Naive thymus-derived CD4-positive, alpha-beta T cell (primary cell): ENCODE data around the gene NKX6-2. TPM values are rescaled to one million over a fixed set of nuclear protein-coding genes. Genes with fewer than 3 reads are reported as not detected.
A peak's percentile ranks its signal among the peaks of the same experiment; 100 is the strongest.

ENCODE experiments used
- ATAC-seq: fragments of 150-1000 bp; cut with Tn5 transposase; 2 replicates; pipeline ENCODE4 v1.10.0; 2021; ENCODE audit warnings: mild to moderate bottlenecking, moderate library complexity
- CTCF ChIA-PET: fragments of 350-600 bp; sonication (Branson Sonifier 250); formaldehyde crosslinking; loops from one replicate; lab custom pipeline; 2021; ENCODE audit warnings: antibody characterized with exemption; lab: Charles Lee
- POLR2A ChIA-PET: fragments of 350-600 bp; sonication (Branson Sonifier 250); formaldehyde crosslinking; loops from one replicate; lab custom pipeline; 2021; ENCODE audit warnings: antibody characterized with exemption, inconsistent platforms; lab: Charles Lee
- DNase-seq, 9 donors: peaks; one replicate each; pipeline versions ENCODE4 v3.0.0 to v3.0.0-alpha.2; 2020 to 2022; ENCODE audit warnings: mixed read lengths in 1 of 9
- H3K27ac ChIP-seq: one replicate; pipeline ENCODE4 v1.7.0; 2013; ENCODE audit warnings: mild to moderate bottlenecking, low read depth, low read length, moderate library complexity
- H3K27me3 ChIP-seq, 2 donors: one replicate each; pipeline ENCODE4 v1.7.0; 2013; ENCODE audit warnings: low read length in 2 of 2, mild to moderate bottlenecking in 2 of 2, moderate library complexity in 2 of 2; ENCODE audit not compliant: control insufficient read depth in 2 of 2, insufficient read depth in 2 of 2
- H3K36me3 ChIP-seq, 3 experiments: 1 replicate in 2 of 3; 2 replicates in 1 of 3; pipeline ENCODE4 v1.7.0; 2013; ENCODE audit warnings: low read length in 3 of 3, mild to moderate bottlenecking in 3 of 3, moderate library complexity in 1 of 3; ENCODE audit not compliant: insufficient read depth in 3 of 3, control insufficient read depth in 2 of 3
- H3K4me1 ChIP-seq, 2 donors: one replicate each; pipeline ENCODE4 v1.7.0; 2013; ENCODE audit warnings: low read length in 2 of 2, mild to moderate bottlenecking in 2 of 2, moderate library complexity in 1 of 2; ENCODE audit not compliant: control insufficient read depth in 2 of 2, insufficient read depth in 2 of 2
- H3K4me3 ChIP-seq: 2 replicates; pipeline ENCODE4 v1.7.0; 2013; ENCODE audit warnings: mild to moderate bottlenecking, low read length
- H3K9me3 ChIP-seq, 3 experiments: 1 replicate in 2 of 3; 2 replicates in 1 of 3; pipeline ENCODE4 v1.7.0; 2013; ENCODE audit warnings: low read length in 3 of 3; ENCODE audit not compliant: control insufficient read depth in 2 of 3
- H3K27ac Mint-ChIP-seq, 9 donors: one replicate each; pipeline ENCODE4 v1.8.0; 2020 to 2022; ENCODE audit warnings: mixed read lengths in 9 of 9, mild to moderate bottlenecking in 8 of 9, moderate library complexity in 5 of 9, inconsistent platforms in 2 of 9
- H3K27me3 Mint-ChIP-seq, 5 donors: one replicate each; pipeline ENCODE4 v1.8.0; 2021 to 2022; ENCODE audit warnings: mixed read lengths in 5 of 5, mild to moderate bottlenecking in 1 of 5
- H3K36me3 Mint-ChIP-seq, 5 donors: one replicate each; pipeline ENCODE4 v1.8.0; 2020 to 2022; ENCODE audit warnings: mixed read lengths in 5 of 5, mild to moderate bottlenecking in 3 of 5, inconsistent platforms in 1 of 5
- H3K4me1 Mint-ChIP-seq, 7 donors: one replicate each; pipeline ENCODE4 v1.8.0; 2020 to 2022; ENCODE audit warnings: mixed read lengths in 7 of 7, mild to moderate bottlenecking in 3 of 7, inconsistent platforms in 1 of 7
- H3K4me3 Mint-ChIP-seq, 10 donors: one replicate each; pipeline ENCODE4 v1.8.0; 2020 to 2022; ENCODE audit warnings: mild to moderate bottlenecking in 10 of 10, mixed read lengths in 10 of 10, moderate library complexity in 6 of 10, inconsistent platforms in 2 of 10
- H3K9me3 Mint-ChIP-seq, 11 donors: one replicate each; pipeline ENCODE4 v1.8.0; 2020 to 2022; ENCODE audit warnings: mixed read lengths in 11 of 11, mild to moderate bottlenecking in 4 of 11, inconsistent platforms in 1 of 11, moderate library complexity in 1 of 11
- intact Hi-C, 2 donors: fragments of 100-400 bp; cut with micrococcal nuclease; formaldehyde crosslinking; loops; one replicate each; pipeline ENCODE4 v1.15.1; 2023
- polyA plus RNA-seq, 2 donors: library from polyadenylated mRNA; unstranded; fragments of 300-500 nt; fragmentation: Illumina TruSeq; gene quantifications; one replicate each; pipeline ENCODE4 v1.2.3, GENCODE V29; 2021
- total RNA-seq, 6 experiments: library from RNA in 5 of 6; stranded (reverse) in 5 of 6; gene quantifications; 1 replicate in 5 of 6; 2 replicates in 1 of 6; pipeline ENCODE4 v1.2.3 and lab custom pipeline; 2021 to 2026

The NKX6-2 gene
- total and polyA plus RNA-seq, 7 experiments from 2014 or later, result 0.80 TPM; not detected in 6

GRCh38 chr10:132768346-132769248 lies 17.4 kb downstream of the NKX6-2 start:
- intact Hi-C loops, result no loop called here
- Mint-ChIP-seq H3K4me1 (peaks cover 0 to 9% (median 0%) of the 10 kb centered on the region in 7 donors), H3K9me3 (peaks cover 0 to 5% (median 0%) of the 10 kb centered on the region in 11 donors), H3K36me3 (peaks cover 5 to 56% (median 30%) of the 10 kb centered on the region in 5 donors), H3K27ac (peak overlapping the region in 2 of 9 donors; percentile 16 to 62), H3K27me3 (no peaks in the 10 kb centered on the region), H3K4me3 (no peak overlapping the region)
- H3K4me3 ChIP-seq, result no peak overlapping the region
- CTCF ChIA-PET, result no interaction called here
- POLR2A ChIA-PET, result no interaction called here
- no peaks in the 10 kb centered on the region for H3K4me1 ChIP-seq
- H3K27me3 ChIP-seq, result no peaks in the 10 kb centered on the region
- DNase-seq (no peak), ATAC-seq (no peak)
- no peak overlapping the region for H3K27ac ChIP-seq
- H3K36me3 ChIP-seq, result peaks cover 0 to 44% (median 2%) of the 10 kb centered on the region in 3 experiments
- no peaks in the 10 kb centered on the region for H3K9me3 ChIP-seq

- intact Hi-C loops, result no loop called here
- no peak for DNase-seq
- H3K4me3 ChIP-seq, result no peak overlapping the region
- POLR2A ChIA-PET, result no interaction called here
- H3K4me1 Mint-ChIP-seq, result peaks cover 5 to 23% (median 13%) of the 10 kb centered on the region in 7 donors
- no peaks in the 10 kb centered on the region for H3K27me3 Mint-ChIP-seq
- CTCF ChIA-PET, result no interaction called here
- H3K27ac ChIP-seq, result no peak overlapping the region
- H3K4me3 Mint-ChIP-seq, result peak overlapping the region in 1 of 10 donors; percentile 16
- ATAC-seq, result no peak
- no peaks in the 10 kb centered on the region for H3K27me3 ChIP-seq
- peak overlapping the region in 1 of 9 donors; percentile 0 for H3K27ac Mint-ChIP-seq
- peaks cover 5 to 47% (median 26%) of the 10 kb centered on the region in 5 donors for H3K36me3 Mint-ChIP-seq
- H3K9me3 Mint-ChIP-seq, result peaks cover 0 to 5% (median 0%) of the 10 kb centered on the region in 11 donors
- no peaks in the 10 kb centered on the region for H3K4me1 ChIP-seq
- H3K36me3 ChIP-seq, result peaks cover 0 to 42% (median 2%) of the 10 kb centered on the region in 3 experiments
- no peaks in the 10 kb centered on the region for H3K9me3 ChIP-seq
Measured at GRCh38 chr10:132766291-132766690, 19.7 kb downstream of the NKX6-2 start.

- H3K27ac ChIP-seq, result no peak overlapping the region
- POLR2A ChIA-PET, result no interaction called here
- H3K4me3 Mint-ChIP-seq, result no peak overlapping the region
- intact Hi-C loops, result no loop called here
- H3K9me3 Mint-ChIP-seq, result peaks cover 0 to 5% (median 0%) of the 10 kb centered on the region in 11 donors
- H3K4me1 ChIP-seq, result no peaks in the 10 kb centered on the region
- no peak for ATAC-seq
- H3K9me3 ChIP-seq, result no peaks in the 10 kb centered on the region
- H3K27me3 Mint-ChIP-seq, result no peaks in the 10 kb centered on the region
- peaks cover 5 to 43% (median 23%) of the 10 kb centered on the region in 5 donors for H3K36me3 Mint-ChIP-seq
- no peaks in the 10 kb centered on the region for H3K27me3 ChIP-seq
- no peak overlapping the region for H3K4me3 ChIP-seq
- peaks cover 0 to 34% (median 0%) of the 10 kb centered on the region in 3 experiments for H3K36me3 ChIP-seq
- peaks cover 5 to 28% (median 17%) of the 10 kb centered on the region in 7 donors for H3K4me1 Mint-ChIP-seq
- CTCF ChIA-PET, result no interaction called here
- H3K27ac Mint-ChIP-seq, result no peak overlapping the region
- no peak for DNase-seq
Measured at GRCh38 chr10:132765435-132765834, 20.5 kb downstream of the NKX6-2 start.

GRCh38 chr10:132764108-132764507 lies 21.8 kb downstream of the NKX6-2 start:
- DNase-seq (no peak), ATAC-seq (no peak)
- no peak overlapping the region for H3K4me3 ChIP-seq
- H3K36me3 ChIP-seq, result peaks cover 0 to 25% (median 0%) of the 10 kb centered on the region in 3 experiments
- peak overlapping the region in 1 of 9 donors; percentile 74 for H3K27ac Mint-ChIP-seq
- H3K9me3 Mint-ChIP-seq, result peaks cover 0 to 5% (median 0%) of the 10 kb centered on the region in 11 donors
- H3K9me3 ChIP-seq, result no peaks in the 10 kb centered on the region
- no peaks in the 10 kb centered on the region for H3K27me3 Mint-ChIP-seq
- CTCF ChIA-PET, result no interaction called here
- no peak overlapping the region for H3K27ac ChIP-seq
- H3K4me3 Mint-ChIP-seq, result no peak overlapping the region
- H3K4me1 ChIP-seq, result no peaks in the 10 kb centered on the region
- intact Hi-C loops, result no loop called here
- H3K36me3 Mint-ChIP-seq, result peaks cover 5 to 38% (median 19%) of the 10 kb centered on the region in 5 donors
- H3K4me1 Mint-ChIP-seq, result peaks cover 5 to 28% (median 17%) of the 10 kb centered on the region in 7 donors
- no peaks in the 10 kb centered on the region for H3K27me3 ChIP-seq
- POLR2A ChIA-PET, result no interaction called here

- ChIA-PET POLR2A (no interaction called here), CTCF (no interaction called here)
- ATAC-seq, result no peak
Measured at GRCh38 chr10:132763545-132763944, 22.4 kb downstream of the NKX6-2 start.

GRCh38 chr10:132762267-132762666 lies 23.7 kb downstream of the NKX6-2 start:
- no peak for DNase-seq
- H3K9me3 Mint-ChIP-seq, result peaks cover 0 to 5% (median 0%) of the 10 kb centered on the region in 11 donors
- Histone ChIP-seq H3K36me3 (peaks cover 0 to 18% (median 0%) of the 10 kb centered on the region in 3 experiments), H3K9me3 (no peaks in the 10 kb centered on the region), H3K4me3 (no peak overlapping the region), H3K27me3 (no peaks in the 10 kb centered on the region), H3K27ac (no peak overlapping the region), H3K4me1 (no peaks in the 10 kb centered on the region)
- H3K27me3 Mint-ChIP-seq, result no peaks in the 10 kb centered on the region
- no peak overlapping the region for H3K4me3 Mint-ChIP-seq
- no peak for ATAC-seq
- intact Hi-C loops, result no loop called here
- H3K36me3 Mint-ChIP-seq, result peaks cover 2 to 32% (median 7%) of the 10 kb centered on the region in 5 donors
- H3K4me1 Mint-ChIP-seq, result peaks cover 5 to 28% (median 17%) of the 10 kb centered on the region in 7 donors
- peak overlapping the region in 5 of 9 donors; percentile 3 to 68 (median 11) for H3K27ac Mint-ChIP-seq
- ChIA-PET CTCF (no interaction called here), POLR2A (no interaction called here)

More at GRCh38 chr10:132763545-132763944, 22.4 kb downstream of the NKX6-2 start:
- Mint-ChIP-seq H3K27me3 (no peaks in the 10 kb centered on the region), H3K27ac (no peak overlapping the region), H3K36me3 (peaks cover 2 to 37% (median 15%) of the 10 kb centered on the region in 5 donors), H3K9me3 (peaks cover 0 to 5% (median 0%) of the 10 kb centered on the region in 11 donors), H3K4me1 (peaks cover 5 to 28% (median 17%) of the 10 kb centered on the region in 7 donors), H3K4me3 (no peak overlapping the region)
- peaks cover 0 to 25% (median 0%) of the 10 kb centered on the region in 3 experiments for H3K36me3 ChIP-seq
- no peaks in the 10 kb centered on the region for H3K4me1 ChIP-seq
- H3K27ac ChIP-seq, result no peak overlapping the region
- intact Hi-C loops, result no loop called here
- no peaks in the 10 kb centered on the region for H3K9me3 ChIP-seq
- DNase-seq, result no peak
- H3K27me3 ChIP-seq, result no peaks in the 10 kb centered on the region
- H3K4me3 ChIP-seq, result no peak overlapping the region
